GM21786 (cell line): ENCODE data around the gene DAZ3.
"Not testable (repeated sequence)": the region's sequence is repeated elsewhere in the genome, so short reads cannot be mapped to it uniquely, and the experiment has no call there.

Experiments
- ATAC-seq: cut with Tn5 transposase; IDR thresholded peaks from one replicate; pipeline ENCODE4 v1.9.1; 2021; ENCODE audit not compliant: unreplicated experiment

DAZ3 gene

GRCh38 chrY:24813293-24813692 lies at the start of gene DAZ3:
Gene DAZ3, minus strand, starts transcription at chrY:24813393. Its CDS starts 208 bp downstream, at chrY:24813185.
- ATAC-seq: not testable (repeated sequence)

GRCh38 chrY:24833619-24834018 lies 20.4 kb upstream of the DAZ3 start, which contains the start of gene DAZ4:
Gene DAZ4, plus strand, starts transcription at chrY:24833919. Its CDS starts 208 bp downstream, at chrY:24834127.
- not testable (repeated sequence) for ATAC-seq

- ATAC-seq: not testable (repeated sequence)
Observed at GRCh38 chrY:24825069-24825468, 11.9 kb upstream of the DAZ3 start.

GRCh38 chrY:24824184-24824879 lies 11.1 kb upstream of the DAZ3 start:
- not testable (repeated sequence) for ATAC-seq

GRCh38 chrY:24821836-24822235 lies 8.6 kb upstream of the DAZ3 start:
- not testable (repeated sequence) for ATAC-seq
